ENCODE data around the gene GOT2. TPM values are rescaled to one million over a fixed set of nuclear protein-coding genes. Genes with fewer than 3 reads are reported as not detected.

Gene GOT2
- total and polyA plus RNA-seq, 2 of the 8 experiments (the other 6 are each of a cell fraction or from before 2014, with no cell fraction given): 62.9 to 223 TPM

GRCh38 chr16:58768145-58768544 is 34.0 kb upstream of the GOT2 start:
- Histone ChIP-seq H2AK5ac (ENCODE audit: low read depth, low read length) (no peak overlapping the region), H3K9me3 (ENCODE audit: insufficient read depth in 2 of 2, low read depth in 1 of 2, low read length in 1 of 2) (no peaks in the 10 kb centered on the region), H2BK20ac (ENCODE audit: low read length) (no peak overlapping the region), H3K18ac (ENCODE audit: extremely low read depth, low read length) (no peak overlapping the region), H4K5ac (ENCODE audit: insufficient read length, low read depth, low read length) (no peak overlapping the region), H2BK120ac (replicated peaks; ENCODE audit: low read depth, low read length) (no peak overlapping the region), H3K36me3 (ENCODE audit: control insufficient read depth in 2 of 4, insufficient read depth in 4 of 4, low read length in 3 of 4) (no peaks in the 10 kb centered on the region), H3K4ac (replicated peaks; ENCODE audit: insufficient read length, low read depth, low read length) (no peak overlapping the region), H4K20me1 (replicated peaks in 1 of 2; ENCODE audit: control insufficient read depth in 1 of 2, insufficient read depth in 2 of 2, low read length in 2 of 2) (no peaks in the 10 kb centered on the region), H4K91ac (replicated peaks; ENCODE audit: insufficient read length, low read length) (no peak overlapping the region), H2BK15ac (ENCODE audit: low read length) (no peak overlapping the region), H3K23ac (ENCODE audit: insufficient read length) (no peak overlapping the region), H3K14ac (ENCODE audit: insufficient read length) (no peak overlapping the region), H3K4me1 (replicated peaks in 1 of 4; ENCODE audit: control insufficient read depth in 3 of 4, insufficient read depth in 4 of 4, low read length in 3 of 4) (peaks cover 0 to 4% (median 0%) of the 10 kb centered on the region in 4 experiments; a peak in 1 of 7 replicates), H3K23me2 (ENCODE audit: low read depth, low read length) (no peaks in the 10 kb centered on the region), H3K79me2 (ENCODE audit: control insufficient read depth in 1 of 2, insufficient read depth in 2 of 2, low read length in 2 of 2) (no peaks in the 10 kb centered on the region), H3K27ac (ENCODE audit: low read depth, low read length) (no peak overlapping the region), H3K4me3 (ENCODE audit: extremely low read depth in 1 of 4, insufficient read depth in 2 of 4, low read depth in 3 of 4, low read length in 4 of 4) (no peak overlapping the region), H4K8ac (ENCODE audit: extremely low read depth, insufficient read depth, low read length) (no peak overlapping the region), H2BK12ac (ENCODE audit: low read depth, low read length) (no peak overlapping the region), H2BK5ac (ENCODE audit: low read depth, low read length) (no peak overlapping the region), H3K27me3 (replicated peaks in 1 of 4; ENCODE audit: control insufficient read depth in 3 of 4, extremely low read depth in 1 of 4, insufficient read depth in 3 of 4, low read length in 3 of 4) (no peaks in the 10 kb centered on the region), H3K79me1 (ENCODE audit: low read depth, low read length) (no peaks in the 10 kb centered on the region), H3K9ac (replicated peaks in 1 of 4; ENCODE audit: extremely low read depth in 1 of 4, low read depth in 3 of 4, low read length in 3 of 4) (no peak overlapping the region), H3K56ac (replicated peaks; ENCODE audit: insufficient read length, low read depth, low read length) (no peak overlapping the region), H3K4me2 (ENCODE audit: insufficient read depth in 1 of 2, low read depth in 2 of 2, low read length in 2 of 2) (no peak overlapping the region), H2AFZ (ENCODE audit: low read length) (no peak overlapping the region)
- CTCF ChIA-PET (ENCODE audit: partially characterized antibody): interaction anchor here (1.0 to 1.7 kb wide), 3 partner anchors 12 to 179 kb away, joined by 3 to 10 read pairs (median 3); no protein-coding TSS in a partner anchor
- no peak for DNase-seq (ENCODE audit: low read depth in 1 of 2, low spot score in 2 of 2)
- no peak for TF ChIP-seq GTF2F1 (IDR thresholded peaks at IDR 0.05; ENCODE audit: borderline replicate concordance, low read depth, low read length)
- TF ChIP-seq CREB1 (IDR thresholded peaks at IDR 0.05): no peak
- no peak for TF ChIP-seq RBBP5 (IDR thresholded peaks at IDR 0.05; ENCODE audit: borderline replicate concordance, low read depth, low read length)
- no peak for TF ChIP-seq FOSL1 (IDR thresholded peaks at IDR 0.05; ENCODE audit: insufficient read depth, low read depth, low read length)
- no peak for TF ChIP-seq EGR1 (IDR thresholded peaks at IDR 0.05; ENCODE audit: borderline replicate concordance, low read depth, low read length)
- TF ChIP-seq POLR2A (IDR thresholded peaks at IDR 0.05; ENCODE audit: control extremely low read depth in 1 of 2, low read depth in 2 of 2, low read length in 2 of 2): no peak
- no peak for TF ChIP-seq SAP30 (IDR thresholded peaks at IDR 0.05; ENCODE audit: insufficient read depth, insufficient replicate concordance, low read length)
- no peak for TF ChIP-seq RFX5 (IDR thresholded peaks at IDR 0.05; ENCODE audit: borderline replicate concordance, low read depth, low read length)
- no peak for TF ChIP-seq KDM1A (IDR thresholded peaks at IDR 0.05; ENCODE audit: borderline replicate concordance, low read length)
- no peak for FAIRE-seq
- WGBS, 2 experiments (ENCODE audit: extremely low coverage in 1 of 2, insufficient coverage in 1 of 2, insufficient read length in 1 of 2, insufficient replicate concordance in 2 of 2, low coverage in 1 of 2, low lambda C conversion rate in 2 of 2, missing lambda C conversion rate in 1 of 2): 74% methylated on average over 2 of the region's 2 CpGs; no CpG with 5 or more reads in 1 of the 2 experiments
- POLR2A ChIA-PET (ENCODE audit: partially characterized antibody): no interaction called here
